Measurements from ENCODE around the gene FHIT.

FHIT gene

GRCh38 chr3:60263191-60263590, 988.1 kb downstream of the FHIT start:
- Mint-ChIP-seq H3K36me3 (ENCODE audit: low read depth) (no peaks in the 10 kb centered on the region), H3K4me3 (no peak overlapping the region), H3K27me3 (no peaks in the 10 kb centered on the region), H3K9me3 (no peaks in the 10 kb centered on the region), H3K27ac (no peak overlapping the region), H3K4me1 (ENCODE audit: low read depth) (peaks cover 8% of the 10 kb centered on the region)
- no peak for DNase-seq

- Mint-ChIP-seq H3K36me3 (ENCODE audit: low read depth) (no peaks in the 10 kb centered on the region), H3K27ac (no peak overlapping the region), H3K4me1 (ENCODE audit: low read depth) (peaks cover 8% of the 10 kb centered on the region), H3K9me3 (no peaks in the 10 kb centered on the region), H3K4me3 (no peak overlapping the region), H3K27me3 (no peaks in the 10 kb centered on the region)
- no peak for DNase-seq
Observed at GRCh38 chr3:60262546-60262945, 988.7 kb downstream of the FHIT start.

- DNase-seq: no peak
- Mint-ChIP-seq H3K4me3 (no peak overlapping the region), H3K9me3 (no peaks in the 10 kb centered on the region), H3K27me3 (no peaks in the 10 kb centered on the region), H3K27ac (no peak overlapping the region), H3K4me1 (ENCODE audit: low read depth) (peaks cover 16% of the 10 kb centered on the region), H3K36me3 (ENCODE audit: low read depth) (no peaks in the 10 kb centered on the region)
Observed at GRCh38 chr3:60260546-60260945, 990.7 kb downstream of the FHIT start.

- peaks cover 4% of the 10 kb centered on the region for H3K4me1 Mint-ChIP-seq (ENCODE audit: low read depth)
Observed at GRCh38 chr3:60250810-60251209, 1000.4 kb downstream of the FHIT start.

GRCh38 chr3:60250206-60250605, 1001.0 kb downstream of the FHIT start:
- no peak overlapping the region for H3K4me3 Mint-ChIP-seq
- H3K4me1 Mint-ChIP-seq (ENCODE audit: low read depth): peaks cover 4% of the 10 kb centered on the region
- DNase-seq: no peak
- H3K27me3 Mint-ChIP-seq: no peaks in the 10 kb centered on the region
- H3K36me3 Mint-ChIP-seq (ENCODE audit: low read depth): no peaks in the 10 kb centered on the region
- no peaks in the 10 kb centered on the region for H3K9me3 Mint-ChIP-seq
- no peak overlapping the region for H3K27ac Mint-ChIP-seq

More at GRCh38 chr3:60250810-60251209, 1000.4 kb downstream of the FHIT start:
- H3K4me3 Mint-ChIP-seq: no peak overlapping the region
- H3K36me3 Mint-ChIP-seq (ENCODE audit: low read depth): no peaks in the 10 kb centered on the region
- no peaks in the 10 kb centered on the region for H3K9me3 Mint-ChIP-seq
- no peak for DNase-seq
- no peak overlapping the region for H3K27ac Mint-ChIP-seq
- no peaks in the 10 kb centered on the region for H3K27me3 Mint-ChIP-seq

GRCh38 chr3:60246361-60246760, 1004.9 kb downstream of the FHIT start:
- Mint-ChIP-seq H3K27ac (no peak overlapping the region), H3K4me1 (ENCODE audit: low read depth) (peaks cover 4% of the 10 kb centered on the region), H3K36me3 (ENCODE audit: low read depth) (no peaks in the 10 kb centered on the region), H3K4me3 (no peak overlapping the region), H3K9me3 (no peaks in the 10 kb centered on the region), H3K27me3 (no peaks in the 10 kb centered on the region)
- DNase-seq: no peak

GRCh38 chr3:60243456-60243855, 1007.8 kb downstream of the FHIT start:
- Mint-ChIP-seq H3K27ac (no peak overlapping the region), H3K4me1 (ENCODE audit: low read depth) (peaks cover 2% of the 10 kb centered on the region), H3K4me3 (no peak overlapping the region), H3K9me3 (no peaks in the 10 kb centered on the region), H3K27me3 (no peaks in the 10 kb centered on the region), H3K36me3 (ENCODE audit: low read depth) (no peaks in the 10 kb centered on the region)
- DNase-seq: no peak

- DNase-seq: no peak
- no peak overlapping the region for H3K4me3 Mint-ChIP-seq
- no peaks in the 10 kb centered on the region for H3K36me3 Mint-ChIP-seq (ENCODE audit: low read depth)
- no peaks in the 10 kb centered on the region for H3K9me3 Mint-ChIP-seq
- H3K27me3 Mint-ChIP-seq: peaks cover 3% of the 10 kb centered on the region
- H3K27ac Mint-ChIP-seq: no peak overlapping the region
- peaks cover 2% of the 10 kb centered on the region for H3K4me1 Mint-ChIP-seq (ENCODE audit: low read depth)
Observed at GRCh38 chr3:60240492-60240891, 1010.8 kb downstream of the FHIT start.

- no peak for DNase-seq
- H3K27ac Mint-ChIP-seq: no peak overlapping the region
- peaks cover 3% of the 10 kb centered on the region for H3K27me3 Mint-ChIP-seq
Observed at GRCh38 chr3:60238550-60238949, 1012.7 kb downstream of the FHIT start.

GRCh38 chr3:60229502-60229901, 1021.8 kb downstream of the FHIT start:
- Mint-ChIP-seq H3K27me3 (no peaks in the 10 kb centered on the region), H3K36me3 (ENCODE audit: low read depth) (no peaks in the 10 kb centered on the region), H3K9me3 (peaks cover 2% of the 10 kb centered on the region), H3K4me1 (ENCODE audit: low read depth) (peaks cover 1% of the 10 kb centered on the region), H3K27ac (no peak overlapping the region), H3K4me3 (no peak overlapping the region)
- DNase-seq: no peak

More at GRCh38 chr3:60238550-60238949, 1012.7 kb downstream of the FHIT start:
- H3K9me3 Mint-ChIP-seq: peaks cover 2% of the 10 kb centered on the region
- no peaks in the 10 kb centered on the region for H3K36me3 Mint-ChIP-seq (ENCODE audit: low read depth)
- H3K4me1 Mint-ChIP-seq (ENCODE audit: low read depth): peaks cover 2% of the 10 kb centered on the region
- H3K4me3 Mint-ChIP-seq: no peak overlapping the region

- Mint-ChIP-seq H3K36me3 (ENCODE audit: low read depth) (no peaks in the 10 kb centered on the region), H3K27me3 (no peaks in the 10 kb centered on the region), H3K9me3 (peaks cover 1% of the 10 kb centered on the region), H3K4me3 (no peak overlapping the region), H3K27ac (no peak overlapping the region), H3K4me1 (ENCODE audit: low read depth) (peaks cover 1% of the 10 kb centered on the region)
- no peak for DNase-seq
Observed at GRCh38 chr3:60228823-60229222, 1022.4 kb downstream of the FHIT start.

- Mint-ChIP-seq H3K4me3 (no peak overlapping the region), H3K4me1 (ENCODE audit: low read depth) (peaks cover 1% of the 10 kb centered on the region), H3K36me3 (ENCODE audit: low read depth) (no peaks in the 10 kb centered on the region), H3K27me3 (no peaks in the 10 kb centered on the region), H3K9me3 (no peaks in the 10 kb centered on the region), H3K27ac (no peak overlapping the region)
- no peak for DNase-seq
Observed at GRCh38 chr3:60226912-60227311, 1024.3 kb downstream of the FHIT start.

- Mint-ChIP-seq H3K27ac (no peak overlapping the region), H3K4me3 (no peak overlapping the region), H3K36me3 (ENCODE audit: low read depth) (no peaks in the 10 kb centered on the region), H3K4me1 (ENCODE audit: low read depth) (peaks cover 1% of the 10 kb centered on the region), H3K9me3 (no peaks in the 10 kb centered on the region), H3K27me3 (no peaks in the 10 kb centered on the region)
- DNase-seq: no peak
Observed at GRCh38 chr3:60225848-60226247, 1025.4 kb downstream of the FHIT start.

- no peaks in the 10 kb centered on the region for H3K36me3 Mint-ChIP-seq (ENCODE audit: low read depth)
- H3K4me1 Mint-ChIP-seq (ENCODE audit: low read depth): peaks cover 6% of the 10 kb centered on the region
- H3K27me3 Mint-ChIP-seq: no peaks in the 10 kb centered on the region
- DNase-seq: no peak
- no peak overlapping the region for H3K27ac Mint-ChIP-seq
- no peaks in the 10 kb centered on the region for H3K9me3 Mint-ChIP-seq
- H3K4me3 Mint-ChIP-seq: no peak overlapping the region
Observed at GRCh38 chr3:60220768-60221167, 1030.5 kb downstream of the FHIT start.

GRCh38 chr3:60219501-60219900, 1031.8 kb downstream of the FHIT start:
- DNase-seq: no peak
- no peaks in the 10 kb centered on the region for H3K36me3 Mint-ChIP-seq (ENCODE audit: low read depth)
- no peaks in the 10 kb centered on the region for H3K9me3 Mint-ChIP-seq
- H3K27me3 Mint-ChIP-seq: no peaks in the 10 kb centered on the region
- H3K4me3 Mint-ChIP-seq: no peak overlapping the region
- H3K27ac Mint-ChIP-seq: no peak overlapping the region
- H3K4me1 Mint-ChIP-seq (ENCODE audit: low read depth): peaks cover 6% of the 10 kb centered on the region

Measured in activated T-cell treated with anti-CD3 and anti-CD28 coated beads, Interleukin-2, amount 50 U/mL, for 24 hours (primary cell).